ENCODE results near the gene PAF1. TPM values are rescaled to one million over a fixed set of nuclear protein-coding genes. Genes with fewer than 3 reads are reported as not detected.

Gene PAF1
- total and polyA plus RNA-seq, 4 donors, result 13.7 to 29.4 (median 18.9) TPM

GRCh38 chr19:39411832-39412099 is 20.9 kb upstream of the PAF1 start:
- Histone ChIP-seq H3K9me3 (ENCODE audit: control insufficient read depth in 4 of 4, low read length in 3 of 4) (no peaks in the 10 kb centered on the region), H3K27me3 (ENCODE audit: control insufficient read depth in 4 of 4, insufficient read depth in 4 of 4, low read length in 3 of 4) (no peaks in the 10 kb centered on the region), H3K4me3 (ENCODE audit: low read depth in 1 of 3, low read length in 3 of 3) (peak overlapping the region in 2 of 3 donors; percentile 80 to 94), H3K36me3 (ENCODE audit: control insufficient read depth in 4 of 4, insufficient read depth in 3 of 4, low read depth in 1 of 4, low read length in 3 of 4) (peaks cover 0 to 9% (median 0%) of the 10 kb centered on the region in 4 donors), H3K4me1 (ENCODE audit: control insufficient read depth in 4 of 4, insufficient read depth in 4 of 4, low read length in 3 of 4) (peaks cover 5 to 32% (median 11%) of the 10 kb centered on the region in 4 donors), H3K9ac (ENCODE audit: low read depth in 1 of 2, low read length in 2 of 2) (peak overlapping the region in 1 of 2 donors; percentile 98), H3K27ac (ENCODE audit: low read depth in 1 of 2, low read length in 2 of 2) (peak overlapping the region; percentile 89 to 98)
- TF ChIP-seq YY1 (IDR thresholded peaks at IDR 0.05), result no peak
- peak; percentile 95 to 96 for TF ChIP-seq RAD21 (IDR thresholded peaks at IDR 0.05)
- TF ChIP-seq FOXA2 (IDR thresholded peaks at IDR 0.05), result no peak
- peak in 1 of 2 donors; percentile 71 for TF ChIP-seq JUND (IDR thresholded peaks at IDR 0.05)
- TF ChIP-seq NR2F2 (IDR thresholded peaks at IDR 0.05), result no peak
- no peak for TF ChIP-seq FOXA1 (IDR thresholded peaks at IDR 0.05)
- TF ChIP-seq ATF3 (IDR thresholded peaks at IDR 0.05), result no peak
- TF ChIP-seq CTCF (IDR thresholded peaks at IDR 0.05; ENCODE audit: low read depth, low read length, missing input control), result peak; percentile 98
- WGBS, result 0% methylated on average over 7 of the region's 7 CpGs
- DNase-seq (ENCODE audit: low spot score), result peak; percentile 89

GRCh38 chr19:39411081-39411831 is 20.4 kb upstream of the PAF1 start:
- Histone ChIP-seq H3K36me3 (ENCODE audit: control insufficient read depth in 4 of 4, insufficient read depth in 3 of 4, low read depth in 1 of 4, low read length in 3 of 4) (peaks cover 0 to 9% (median 0%) of the 10 kb centered on the region in 4 donors), H3K27ac (ENCODE audit: low read depth in 1 of 2, low read length in 2 of 2) (peak overlapping the region; percentile 89 to 98), H3K4me3 (ENCODE audit: low read depth in 1 of 3, low read length in 3 of 3) (peak overlapping the region; percentile 45 to 94 (median 80)), H3K9me3 (ENCODE audit: control insufficient read depth in 4 of 4, low read length in 3 of 4) (no peaks in the 10 kb centered on the region), H3K9ac (ENCODE audit: low read depth in 1 of 2, low read length in 2 of 2) (peak overlapping the region; percentile 64 to 98), H3K4me1 (ENCODE audit: control insufficient read depth in 4 of 4, insufficient read depth in 4 of 4, low read length in 3 of 4) (peaks cover 5 to 32% (median 11%) of the 10 kb centered on the region in 4 donors), H3K27me3 (ENCODE audit: control insufficient read depth in 4 of 4, insufficient read depth in 4 of 4, low read length in 3 of 4) (no peaks in the 10 kb centered on the region)
- TF ChIP-seq FOXA2 (IDR thresholded peaks at IDR 0.05), result peak; percentile 26
- TF ChIP-seq RAD21 (IDR thresholded peaks at IDR 0.05), result no peak
- peak in 1 of 2 donors; percentile 89 for TF ChIP-seq EGR1 (IDR thresholded peaks at IDR 0.05; ENCODE audit: low read depth in 2 of 2)
- peak; percentile 94 to 95 for TF ChIP-seq HNF4A (conservative IDR thresholded peaks at IDR 0.05)
- no peak for TF ChIP-seq CTCF (IDR thresholded peaks at IDR 0.05; ENCODE audit: low read depth, low read length, missing input control)
- peak; percentile 38 for TF ChIP-seq NR2F2 (IDR thresholded peaks at IDR 0.05)
- TF ChIP-seq GABPA (IDR thresholded peaks at IDR 0.05 in 1 of 2, conservative IDR thresholded peaks at IDR 0.05 in 1 of 2), result no peak
- TF ChIP-seq RXRA (IDR thresholded peaks at IDR 0.05), result peak; percentile 91 to 95
- TF ChIP-seq FOXA1 (IDR thresholded peaks at IDR 0.05), result no peak
- TF ChIP-seq MAX (IDR thresholded peaks at IDR 0.05), result peak; percentile 72
- TF ChIP-seq JUND (IDR thresholded peaks at IDR 0.05), result peak; percentile 3 to 57
- TF ChIP-seq TAF1 (conservative IDR thresholded peaks at IDR 0.05), result peak; percentile 69
- peak; percentile 29 for TF ChIP-seq ATF3 (IDR thresholded peaks at IDR 0.05)
- peak; percentile 97 for TF ChIP-seq HNF4G (IDR thresholded peaks at IDR 0.05)
- no peak for TF ChIP-seq ZBTB33 (IDR thresholded peaks at IDR 0.05)
- peak; percentile 61 for TF ChIP-seq YY1 (IDR thresholded peaks at IDR 0.05)
- TF ChIP-seq SP1 (IDR thresholded peaks at IDR 0.05), result peak; percentile 94
- peak; percentile 87 for TF ChIP-seq REST (IDR thresholded peaks at IDR 0.05)
- WGBS, result 5% methylated on average over 9 of the region's 9 CpGs
- DNase-seq (ENCODE audit: low spot score), result peak; percentile 59

Data from liver (tissue), 9 donors.